GM18858 (cell line): ENCODE measurements around the gene EML1.
"Not testable (repeated sequence)": the region's sequence is repeated elsewhere in the genome, so short reads cannot be mapped to it uniquely, and the experiment has no call there.

Experiments
- ATAC-seq: cut with Tn5 transposase; IDR thresholded peaks from one replicate; pipeline ENCODE4 v1.9.1; 2021; ENCODE audit not compliant: unreplicated experiment

EML1 gene

GRCh38 chr14:99755068-99755405, 38.2 kb upstream of the EML1 start:
- no peak for ATAC-seq

DNA sequence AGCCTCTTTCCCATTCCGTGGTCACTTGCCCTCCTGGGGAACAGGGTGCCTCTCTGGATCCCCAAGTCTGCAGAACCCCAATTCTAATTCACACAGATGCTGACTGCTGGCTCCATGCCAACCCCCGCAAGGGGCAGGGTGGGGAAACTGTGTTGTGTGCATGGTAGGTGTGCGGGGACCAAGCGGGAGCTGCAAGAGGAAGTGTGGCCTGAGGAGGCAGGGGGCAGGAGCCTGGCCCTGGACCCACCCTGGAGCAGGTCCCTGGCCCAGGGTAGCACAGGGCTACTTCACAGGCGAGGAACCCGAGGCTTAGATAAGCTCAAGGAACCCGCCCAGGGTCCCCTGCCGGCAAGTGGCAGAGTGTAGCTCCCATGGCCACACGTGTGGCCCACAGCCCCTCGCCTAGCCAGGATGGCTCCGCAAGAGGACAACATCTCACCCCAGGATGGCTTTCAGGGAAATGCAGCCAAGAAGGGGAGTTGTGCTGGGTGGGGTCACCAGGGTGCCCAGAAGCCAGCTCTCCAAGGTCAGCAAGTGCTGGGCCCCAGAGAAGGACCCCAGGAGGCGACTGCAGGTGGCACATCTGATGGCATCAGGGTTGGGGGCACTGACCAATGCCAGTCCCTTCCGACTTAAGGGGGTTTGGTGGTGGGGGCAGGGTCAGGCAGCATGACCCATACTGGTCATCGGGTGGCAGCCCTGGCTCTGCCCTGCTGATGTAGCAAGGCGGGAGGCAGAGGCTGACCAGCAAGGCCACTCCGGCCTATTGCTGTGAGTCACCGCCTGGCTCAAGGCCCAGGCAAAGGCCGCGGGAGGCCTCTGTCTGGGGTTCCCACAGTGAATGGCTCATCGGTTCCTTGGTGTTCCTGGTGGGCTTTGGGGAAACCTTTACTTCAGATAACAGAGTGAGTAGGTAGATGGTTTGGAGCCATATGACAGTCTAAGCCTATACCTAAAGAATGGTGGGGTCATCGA, 37.3 kb upstream of the EML1 start:
- ATAC-seq = no peak

DNA sequence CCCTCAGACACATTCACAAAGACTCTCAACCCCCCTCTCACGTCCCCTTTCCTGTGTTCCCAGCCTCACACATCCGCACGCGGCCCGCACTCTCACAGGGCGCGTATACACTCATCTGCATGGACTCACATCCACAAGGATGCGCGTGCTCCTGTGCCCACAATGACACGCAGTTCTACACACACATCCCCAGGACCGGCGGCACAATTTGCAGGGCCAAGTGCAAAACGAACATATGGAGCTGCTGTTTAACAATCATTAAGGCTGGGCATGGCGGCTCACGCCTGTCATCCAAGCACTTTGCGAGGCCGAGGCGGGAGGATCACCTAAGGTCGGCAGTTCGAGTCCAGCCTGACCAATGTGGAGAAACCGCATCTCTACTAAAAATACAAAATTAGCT, 36.4 kb upstream of the EML1 start:
- no peak for ATAC-seq

- no peak for ATAC-seq
Measured at GRCh38 chr14:99757331-99758070, 35.7 kb upstream of the EML1 start.

- no peak for ATAC-seq
Measured at GRCh38 chr14:99758121-99758821, 34.9 kb upstream of the EML1 start.

DNA sequence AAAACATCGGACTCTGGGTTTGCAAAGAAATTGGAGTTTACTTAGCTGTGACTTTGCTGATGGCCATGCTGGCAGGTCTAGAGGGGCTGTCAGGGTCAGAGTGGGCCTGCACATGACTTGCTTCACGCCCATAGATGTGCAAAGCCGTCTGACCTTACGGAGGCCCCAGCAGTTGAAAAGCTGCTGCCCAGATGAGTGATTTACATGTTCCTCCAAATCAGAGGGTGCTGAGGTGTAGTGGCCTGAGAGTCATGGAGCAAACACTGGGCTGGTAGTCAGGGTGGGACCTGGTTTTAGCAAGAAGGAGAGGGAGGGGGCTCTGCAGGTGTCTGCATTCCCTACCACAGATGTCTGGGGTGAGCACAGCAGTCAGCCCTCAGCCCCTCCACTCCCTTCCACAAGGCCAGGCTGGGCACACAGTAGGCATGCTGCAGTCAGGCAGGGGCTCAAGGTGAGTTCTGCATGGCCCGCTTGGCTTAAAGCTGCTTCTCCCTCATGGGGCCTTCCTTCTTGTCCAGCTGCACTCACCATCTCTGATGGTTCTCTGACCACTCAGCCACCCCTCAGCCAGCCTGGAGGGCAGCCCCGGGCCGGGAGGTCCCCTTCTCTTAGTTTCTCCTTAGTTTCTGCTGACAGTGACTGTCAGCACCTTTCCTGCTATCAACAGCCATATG, 34.2 kb upstream of the EML1 start:
- ATAC-seq = no peak

GRCh38 chr14:99759546-99759925, 33.7 kb upstream of the EML1 start:
- no peak for ATAC-seq

GRCh38 chr14:99760817-99761216, 32.4 kb upstream of the EML1 start:
- no peak for ATAC-seq

- not testable (repeated sequence) for ATAC-seq
Measured at GRCh38 chr14:99762911-99763310, 30.3 kb upstream of the EML1 start.

GRCh38 chr14:99763527-99764221, 29.5 kb upstream of the EML1 start:
- ATAC-seq = no peak

- ATAC-seq = no peak
Measured at GRCh38 chr14:99764222-99764706, 28.9 kb upstream of the EML1 start.

DNA sequence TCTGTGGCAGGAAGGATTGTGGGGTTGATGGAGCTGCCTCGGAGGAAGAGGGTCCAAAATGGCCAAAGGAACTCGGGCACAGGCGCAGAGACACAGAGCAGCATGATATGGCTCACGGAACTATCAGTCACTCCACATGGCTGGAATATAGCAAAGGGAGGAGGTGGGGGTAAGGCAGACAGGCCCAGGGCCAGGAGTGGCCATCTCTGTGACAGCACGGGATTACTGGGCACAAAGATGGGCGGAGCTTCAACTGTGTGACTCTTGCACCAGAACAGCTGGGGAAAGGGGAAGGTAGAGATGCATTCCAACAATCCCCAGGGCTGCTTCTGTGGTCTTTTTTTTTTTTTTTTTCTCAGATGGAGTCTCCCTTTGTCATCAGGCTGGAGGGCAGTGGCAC, 24.8 kb upstream of the EML1 start:
- ATAC-seq = no peak

DNA sequence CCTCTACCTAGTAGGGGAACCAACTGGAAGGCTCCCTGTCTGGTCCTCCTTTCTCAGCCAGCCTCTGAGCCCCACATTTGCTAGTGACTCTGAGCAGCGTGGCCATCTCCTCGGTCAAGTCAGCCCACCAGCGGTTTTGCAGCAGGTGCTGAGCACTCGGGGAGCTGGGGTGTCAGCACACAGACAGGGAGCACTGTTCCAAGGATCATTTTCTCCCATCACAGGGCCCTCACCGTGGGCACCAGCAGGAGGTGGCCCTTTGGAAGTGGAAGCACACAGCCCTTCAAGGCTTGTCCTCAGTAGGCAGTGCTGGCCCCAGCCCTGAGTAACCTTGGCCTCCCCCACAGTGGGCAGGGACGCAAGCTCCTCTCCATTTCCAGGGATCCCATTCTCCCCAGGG, 24.1 kb upstream of the EML1 start:
- no peak for ATAC-seq

- no peak for ATAC-seq
Measured at GRCh38 chr14:99769799-99770198, 23.4 kb upstream of the EML1 start.

DNA sequence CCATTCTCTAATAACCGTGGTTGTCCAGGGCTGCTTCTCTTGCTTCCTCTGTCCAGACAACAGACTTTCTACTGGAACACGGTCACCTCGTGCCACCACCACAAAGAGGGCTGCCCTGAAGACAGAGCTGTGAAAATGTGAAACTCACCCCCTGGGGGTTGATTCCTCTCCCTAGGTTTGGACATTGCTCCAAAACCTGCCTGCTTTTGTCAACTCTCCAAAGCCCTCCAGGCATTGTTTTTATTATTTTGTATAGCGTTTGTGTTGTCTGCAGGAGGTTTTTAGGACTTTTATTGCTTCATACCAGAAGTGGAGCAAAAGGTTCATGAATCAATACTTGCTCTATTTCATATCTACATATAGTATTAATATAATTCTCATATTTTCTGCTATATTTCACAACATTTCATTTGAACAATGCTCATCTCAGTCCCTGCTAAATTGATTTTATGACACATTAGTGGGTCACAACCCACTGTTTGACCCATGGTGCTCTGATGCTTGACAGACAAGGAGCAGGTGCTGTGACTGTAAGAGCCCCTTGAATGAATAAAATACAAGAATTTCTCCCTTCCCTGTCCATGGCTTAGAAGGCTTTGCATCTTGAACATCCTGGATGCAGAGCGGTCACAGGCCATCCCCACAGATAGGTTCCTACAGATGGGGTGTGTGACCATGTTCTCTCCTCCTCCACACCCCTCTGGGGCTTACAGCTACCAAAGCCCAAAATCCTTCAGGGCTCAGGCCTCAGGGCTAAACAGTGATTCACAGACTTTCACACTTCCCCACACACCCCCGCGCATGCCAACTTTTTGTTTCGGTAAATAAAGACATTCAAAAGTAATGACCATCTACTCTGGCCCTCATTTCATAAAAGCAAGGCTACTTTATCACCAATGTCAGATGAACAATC, 20.6 kb upstream of the EML1 start:
- ATAC-seq = no peak

DNA sequence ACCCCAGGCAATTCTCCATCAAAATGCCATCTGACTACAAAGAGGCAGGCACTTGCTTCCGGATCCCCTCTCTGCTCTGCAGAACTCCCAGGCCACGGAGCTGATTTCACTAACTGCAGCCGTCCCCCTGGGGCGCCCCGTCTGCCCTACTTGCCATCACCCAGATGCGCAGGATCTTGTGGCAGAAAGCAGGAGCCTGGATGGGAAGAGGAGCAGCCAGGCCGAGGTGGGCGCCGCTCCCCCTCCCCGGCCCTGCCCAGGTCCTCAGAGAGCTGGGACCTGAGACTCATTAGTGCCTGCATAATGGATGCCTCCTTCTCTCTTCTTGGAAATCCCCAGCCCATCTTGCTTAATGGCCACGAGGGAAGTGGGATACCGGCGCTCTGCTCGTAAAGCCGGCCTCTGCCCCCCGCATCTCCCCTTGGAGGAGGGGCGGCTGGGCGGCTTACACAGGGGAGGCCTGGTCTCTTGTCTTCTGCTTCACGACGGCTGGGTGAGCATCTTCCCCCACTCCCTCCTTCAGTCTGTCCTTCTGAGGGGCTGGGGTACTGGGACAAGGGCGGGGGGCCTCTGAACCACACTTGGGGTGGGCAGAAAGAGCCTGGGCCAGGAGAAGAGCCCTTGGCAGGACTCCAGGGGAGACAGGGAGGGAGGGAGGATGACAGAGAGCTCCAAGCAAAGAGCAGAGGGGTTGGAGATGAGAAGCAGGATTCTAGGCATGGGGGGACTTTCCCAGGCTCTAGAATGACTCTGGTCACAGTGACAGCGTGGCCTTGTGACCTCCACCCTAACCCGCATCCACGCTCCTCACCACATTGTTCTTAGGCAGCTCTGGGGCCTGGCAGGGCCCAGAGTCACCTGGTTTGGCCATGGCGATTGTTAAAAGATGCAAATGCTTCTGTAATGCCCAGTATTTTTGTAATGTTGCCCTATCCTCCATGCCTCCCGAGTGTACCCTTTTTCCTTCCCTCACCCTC, 19.4 kb upstream of the EML1 start:
- ATAC-seq = no peak

DNA sequence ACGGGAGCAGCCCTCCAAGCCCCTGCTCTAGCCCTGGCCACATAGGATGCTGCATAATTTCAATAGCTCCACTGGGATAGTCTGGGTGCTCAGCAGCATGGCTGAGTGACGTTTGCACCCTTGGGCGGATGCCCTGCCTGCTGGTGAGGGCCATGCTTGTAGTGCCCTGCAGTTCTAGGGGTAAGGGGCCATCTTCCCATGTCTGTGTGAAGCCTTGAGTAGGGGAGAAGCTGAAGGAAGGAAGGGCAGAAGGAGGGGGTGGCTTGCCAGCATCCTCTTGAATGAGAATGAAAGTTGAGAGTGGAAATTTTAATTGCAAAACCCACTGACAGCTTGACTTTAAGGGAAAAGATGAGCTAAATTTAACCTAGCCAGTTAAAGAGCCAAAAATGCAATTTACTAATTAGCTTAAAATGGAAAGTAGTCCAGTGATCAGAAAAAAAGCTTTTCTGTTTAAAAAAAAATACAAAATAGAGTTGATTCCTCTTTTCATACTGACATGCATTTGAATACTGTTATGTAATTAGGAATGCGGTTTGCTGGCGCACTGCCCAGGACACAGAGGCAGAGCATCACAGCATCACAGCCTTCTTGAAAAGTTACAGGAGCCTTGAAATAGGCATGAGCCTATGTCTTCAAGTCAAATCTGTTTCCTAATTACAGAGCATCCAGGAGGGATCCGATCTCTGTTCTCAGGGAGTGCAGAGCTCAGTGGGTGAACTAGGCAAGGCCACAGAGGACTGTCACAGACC, 18.5 kb upstream of the EML1 start:
- ATAC-seq = no peak
